CD14-positive monocyte (primary cell): ENCODE results near the gene MIS18BP1. TPM values are rescaled to one million over a fixed set of nuclear protein-coding genes. Genes with fewer than 3 reads are reported as not detected.
"Not testable (repeated sequence)": the region's sequence is repeated elsewhere in the genome, so short reads cannot be mapped to it uniquely, and the experiment has no call there.

Experiments used
- DNase-seq, 3 donors: peaks; one replicate each; pipeline ENCODE4 v3.0.0-alpha.2; 2011 to 2022
- H2AFZ ChIP-seq: 2 replicates; pipeline ENCODE4 v1.6.0; 2012; ENCODE audit warnings: mild to moderate bottlenecking, low read depth, low read length, inconsistent platforms; ENCODE audit not compliant: insufficient read depth, poor library complexity, severe bottlenecking
- H3K27ac ChIP-seq, 2 donors: 1 replicate in 1 of 2; 2 replicates in 1 of 2; pipeline ENCODE4 v1.5.1; 2012 to 2013; ENCODE audit warnings: low read length in 2 of 2, control low read depth in 1 of 2, inconsistent platforms in 1 of 2, low read depth in 1 of 2, mild to moderate bottlenecking in 1 of 2
- H3K27me3 ChIP-seq, 2 donors: one replicate each; pipeline versions ENCODE4 v1.6.0 to v1.6.1; 2011 to 2013; ENCODE audit warnings: low read length in 2 of 2; ENCODE audit not compliant: control insufficient read depth in 2 of 2, insufficient read depth in 2 of 2
- H3K36me3 ChIP-seq, 2 donors: replicated peaks in 1 of 2; 1 replicate in 1 of 2; 2 replicates in 1 of 2; pipeline versions ENCODE4 v1.5.1 to v1.6.1; 2012 to 2013; ENCODE audit warnings: low read length in 2 of 2, control low read depth in 1 of 2, inconsistent platforms in 1 of 2, mild to moderate bottlenecking in 1 of 2; ENCODE audit not compliant: insufficient read depth in 2 of 2, control insufficient read depth in 1 of 2
- H3K4me1 ChIP-seq, 2 donors: 1 replicate in 1 of 2; 2 replicates in 1 of 2; pipeline versions ENCODE4 v1.5.1 to v1.6.1; 2012 to 2013; ENCODE audit warnings: low read length in 2 of 2, control low read depth in 1 of 2, inconsistent platforms in 1 of 2, mild to moderate bottlenecking in 1 of 2, moderate library complexity in 1 of 2; ENCODE audit not compliant: insufficient read depth in 2 of 2, control insufficient read depth in 1 of 2
- H3K4me2 ChIP-seq: replicated peaks from 2 replicates; pipeline ENCODE3; 2012; ENCODE audit warnings: low read length, moderate library complexity, mild to moderate bottlenecking; ENCODE audit not compliant: poor library complexity, severe bottlenecking; ENCODE audit errors: extremely low read depth
- H3K4me3 ChIP-seq, 3 experiments: fragments of 200-600 bp in 1 of 3; sonication (generic) in 1 of 3; replicated peaks in 1 of 3; 1 replicate in 2 of 3; 2 replicates in 1 of 3; pipeline ENCODE4 v1.5.1; 2011 to 2013; ENCODE audit warnings: low read length in 3 of 3, mild to moderate bottlenecking in 3 of 3, control low read depth in 2 of 3, low read depth in 2 of 3, inconsistent platforms in 1 of 3, moderate library complexity in 1 of 3
- H3K79me2 ChIP-seq: 2 replicates; pipeline ENCODE4 v1.6.0; 2012; ENCODE audit warnings: mild to moderate bottlenecking, control low read depth, inconsistent platforms, low read length, moderate library complexity; ENCODE audit not compliant: insufficient read depth
- H3K9ac ChIP-seq: 2 replicates; pipeline ENCODE4 v1.6.0; 2017; ENCODE audit warnings: low read length, mild to moderate bottlenecking; ENCODE audit not compliant: insufficient read depth, poor library complexity, severe bottlenecking
- H3K9me3 ChIP-seq, 2 donors: replicated peaks in 1 of 2; 1 replicate in 1 of 2; 2 replicates in 1 of 2; pipeline versions ENCODE4 v1.5.1 to v1.6.1; 2012 to 2013; ENCODE audit warnings: low read length in 2 of 2, control low read depth in 1 of 2; ENCODE audit not compliant: control insufficient read depth in 1 of 2, insufficient read depth in 1 of 2
- H4K20me1 ChIP-seq: 2 replicates; pipeline ENCODE4 v1.6.0; 2012; ENCODE audit warnings: mild to moderate bottlenecking, low read length, control low read depth, moderate library complexity; ENCODE audit not compliant: insufficient read depth
- H3K27ac Mint-ChIP-seq, 7 donors: one replicate each; pipeline ENCODE4 v1.8.0; 2020; ENCODE audit warnings: mild to moderate bottlenecking in 7 of 7, mixed read lengths in 7 of 7, moderate library complexity in 6 of 7, inconsistent platforms in 2 of 7
- H3K27me3 Mint-ChIP-seq, 3 donors: one replicate each; pipeline ENCODE4 v1.8.0; 2021 to 2022; ENCODE audit warnings: low read depth in 3 of 3, mild to moderate bottlenecking in 3 of 3, mixed read lengths in 3 of 3, moderate library complexity in 3 of 3, inconsistent platforms in 1 of 3
- H3K36me3 Mint-ChIP-seq, 2 donors: one replicate each; pipeline ENCODE4 v1.8.0; 2020; ENCODE audit warnings: mixed read lengths in 2 of 2, inconsistent platforms in 1 of 2, mild to moderate bottlenecking in 1 of 2
- H3K4me1 Mint-ChIP-seq: one replicate; pipeline ENCODE4 v1.8.0; 2020; ENCODE audit warnings: mild to moderate bottlenecking, mixed read lengths
- H3K4me3 Mint-ChIP-seq, 2 donors: one replicate each; pipeline ENCODE4 v1.8.0; 2020; ENCODE audit warnings: mild to moderate bottlenecking in 2 of 2, mixed read lengths in 2 of 2, moderate library complexity in 1 of 2
- H3K9me3 Mint-ChIP-seq, 7 donors: one replicate each; pipeline ENCODE4 v1.8.0; 2020 to 2022; ENCODE audit warnings: mixed read lengths in 7 of 7, mild to moderate bottlenecking in 6 of 7, moderate library complexity in 6 of 7, inconsistent platforms in 2 of 7
- CTCF ChIP-seq: fragments of 200-600 bp; IDR thresholded peaks from one replicate; pipeline ENCODE4 v1.8.0; 2022; ENCODE audit warnings: antibody characterized with exemption, mild to moderate bottlenecking
- WGBS: methylation state at CpG from one replicate; pipeline ENCODE4 v1.1.5; 2013; ENCODE audit warnings: missing lambda C conversion rate; ENCODE audit not compliant: insufficient coverage; 5-methylcytosine and 5-hydroxymethylcytosine counted together
- intact Hi-C, 2 donors: fragments of 100-400 bp; cut with micrococcal nuclease; formaldehyde crosslinking; loops; one replicate each; pipeline versions ENCODE4 v1.15.0 to v1.15.1; 2023
- polyA plus RNA-seq, 3 donors: library from polyadenylated mRNA; depleted of rRNA in 1 of 3; unstranded in 2 of 3; stranded (reverse) in 1 of 3; fragments of 300-500 nt in 2 of 3; fragments of >200 nt in 1 of 3; fragmentation: Illumina TruSeq in 2 of 3; gene quantifications; 1 replicate in 2 of 3; 2 replicates in 1 of 3; pipeline ENCODE4 v1.2.3, GENCODE V29; 2012 to 2021

Gene MIS18BP1
- polyA plus RNA-seq, 3 donors, result 39.2 to 61.8 (median 45.6) TPM

- no peaks in the 10 kb centered on the region for H3K27me3 ChIP-seq
- no peak for TF ChIP-seq CTCF
- Mint-ChIP-seq H3K27ac (peak overlapping the region in 2 of 7 donors; percentile 59 to 61), H3K36me3 (peaks cover 69 to 90% of the 10 kb centered on the region in 2 donors), H3K9me3 (no peaks in the 10 kb centered on the region), H3K27me3 (no peaks in the 10 kb centered on the region), H3K4me3 (no peak overlapping the region), H3K4me1 (peaks cover 7% of the 10 kb centered on the region)
- 100% methylated on average over 3 of the region's 4 CpGs for WGBS
- intact Hi-C loops, result no loop called here
- H3K36me3 ChIP-seq, result peaks cover 96 to 99% of the 10 kb centered on the region in 2 donors
- H2AFZ ChIP-seq, result no peak overlapping the region
- DNase-seq, result no peak
- peaks cover 69% of the 10 kb centered on the region for H4K20me1 ChIP-seq
- H3K4me2 ChIP-seq, result no peak overlapping the region
- H3K4me3 ChIP-seq, result no peak overlapping the region
- H3K9me3 ChIP-seq, result no peaks in the 10 kb centered on the region
- H3K4me1 ChIP-seq, result peaks cover 0 to 5% of the 10 kb centered on the region in 2 donors
- H3K27ac ChIP-seq, result no peak overlapping the region
- H3K9ac ChIP-seq, result no peak overlapping the region
- H3K79me2 ChIP-seq, result peaks cover 73% of the 10 kb centered on the region
These were observed 25.4 kb downstream of the MIS18BP1 start for GRCh38 chr14:45227566-45227965.

- Histone ChIP-seq H3K9ac (no peak overlapping the region), H3K27ac (peak overlapping the region in 1 of 2 donors; percentile 65), H4K20me1 (peaks cover 42% of the 10 kb centered on the region), H3K4me2 (no peak overlapping the region), H3K27me3 (no peaks in the 10 kb centered on the region), H3K4me3 (no peak overlapping the region), H3K36me3 (peaks cover 78 to 90% of the 10 kb centered on the region in 2 donors), H2AFZ (no peak overlapping the region), H3K79me2 (peaks cover 63% of the 10 kb centered on the region), H3K4me1 (no peaks in the 10 kb centered on the region), H3K9me3 (no peaks in the 10 kb centered on the region)
- Mint-ChIP-seq H3K4me3 (no peak overlapping the region), H3K36me3 (peaks cover 66 to 81% of the 10 kb centered on the region in 2 donors), H3K27me3 (no peaks in the 10 kb centered on the region), H3K27ac (peak overlapping the region in 5 of 7 donors; percentile 16 to 77 (median 63)), H3K9me3 (no peaks in the 10 kb centered on the region), H3K4me1 (no peaks in the 10 kb centered on the region)
- no peak for DNase-seq
- TF ChIP-seq CTCF, result no peak
- WGBS, result 90% methylated on average over 2 of the region's 3 CpGs
- intact Hi-C loops, result no loop called here
These were observed 30.3 kb downstream of the MIS18BP1 start for GRCh38 chr14:45222485-45223262.

- H3K27ac ChIP-seq, H3K4me3 Mint-ChIP-seq, intact Hi-C loops, H3K27me3 Mint-ChIP-seq, H3K9me3 ChIP-seq, H3K4me1 Mint-ChIP-seq, DNase-seq, H3K9ac ChIP-seq, H3K4me3 ChIP-seq, H3K9me3 Mint-ChIP-seq, H2AFZ ChIP-seq, H3K4me1 ChIP-seq, H3K27me3 ChIP-seq, H3K4me2 ChIP-seq: not testable (repeated sequence)
- WGBS, result no CpG with 5 or more reads among the region's 6 CpGs
- Histone ChIP-seq H4K20me1 (peaks cover 47% of the 10 kb centered on the region), H3K36me3 (peaks cover 89 to 99% of the 10 kb centered on the region in 2 donors), H3K79me2 (peaks cover 10% of the 10 kb centered on the region)
- Mint-ChIP-seq H3K27ac (peak overlapping the region in 2 of 7 donors; percentile 12 to 17), H3K36me3 (peaks cover 75 to 90% of the 10 kb centered on the region in 2 donors)
These were observed 38.7 kb downstream of the MIS18BP1 start for GRCh38 chr14:45214341-45214740.
